ENCODE results near the gene SPOUT1.

Gene SPOUT1

GRCh38 chr9:128771745-128772519 is 57.7 kb downstream of the SPOUT1 start, which contains the start of gene ZER1:
TSS of gene ZER1 (minus strand) at chr9:128771927. CDS start at chr9:128755565, 16,362 bp downstream.
- peak; percentile 97 for DNase-seq (ENCODE audit: low read depth, low spot score)

DNA sequence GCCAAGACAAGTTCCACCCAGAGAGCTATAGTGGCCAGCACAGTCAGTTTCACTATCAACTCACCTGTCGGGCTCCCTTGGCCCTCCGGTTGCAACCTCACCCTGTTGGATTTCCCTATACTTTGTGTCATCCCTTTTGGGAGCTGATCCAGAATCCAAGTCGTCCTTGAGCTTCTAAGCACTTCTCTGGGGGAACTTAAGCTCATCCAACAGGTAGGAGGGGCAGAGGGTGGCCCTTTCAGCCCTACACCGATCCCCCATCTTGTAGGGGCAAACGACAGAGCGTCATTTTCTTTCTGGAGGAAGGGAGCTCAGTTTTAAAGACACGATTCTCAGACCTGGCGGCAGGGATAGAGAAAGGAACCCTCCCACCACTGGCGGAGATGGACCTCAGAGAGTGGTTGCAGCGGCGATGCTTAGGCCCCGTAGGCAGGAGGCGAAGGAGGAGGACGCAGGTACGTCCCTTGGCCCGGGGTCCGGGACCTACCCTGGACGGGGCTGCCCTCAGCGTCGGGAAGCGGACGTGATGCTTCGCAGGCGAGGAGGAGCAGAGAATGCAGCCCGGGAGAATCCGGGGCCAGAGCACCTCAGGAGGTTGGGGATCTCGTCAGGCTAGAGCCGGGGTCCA is 58.4 kb downstream of the SPOUT1 start:
- DNase-seq (ENCODE audit: low read depth, low spot score) = peak; percentile 55

DNA sequence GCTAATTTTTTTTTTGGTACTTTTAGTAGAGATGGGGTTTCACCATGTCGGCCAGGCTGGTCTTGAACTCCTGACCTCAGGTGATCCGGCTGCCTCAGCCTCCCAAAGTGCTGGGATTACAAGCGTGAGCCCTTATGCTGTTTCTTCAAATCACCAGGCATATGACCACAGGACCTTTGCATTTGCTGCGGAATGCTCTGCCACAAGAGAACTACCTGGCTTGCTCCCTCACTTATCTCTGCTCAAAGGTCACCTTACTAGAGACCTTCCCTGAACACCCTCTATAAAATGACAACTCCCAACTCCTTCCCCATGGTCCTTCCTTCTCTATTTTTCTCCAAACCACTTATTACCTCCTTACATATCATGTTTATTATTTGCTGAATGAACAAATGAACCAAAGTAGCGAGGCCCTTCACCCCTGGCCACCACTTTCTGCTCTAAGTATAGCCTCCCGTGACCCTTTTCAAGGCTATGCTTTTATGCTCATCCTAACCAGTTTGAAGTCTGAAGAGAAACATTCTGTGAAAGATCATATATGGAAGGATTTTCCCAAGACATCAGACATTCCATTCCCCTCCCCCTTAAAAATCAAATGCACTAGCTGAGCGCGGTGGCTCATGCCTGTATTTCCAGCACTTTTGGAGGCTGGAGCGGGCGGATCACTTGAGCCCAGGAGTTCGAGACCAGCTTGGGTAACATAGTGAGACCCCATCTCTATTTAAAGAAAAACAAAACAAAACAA is 59.1 kb downstream of the SPOUT1 start:
- no peak for DNase-seq (ENCODE audit: low read depth, low spot score)

All from astrocyte of the hippocampus (primary cell).